ENCODE results near the gene ZFAND3. TPM values are rescaled to one million over a fixed set of nuclear protein-coding genes. Genes with fewer than 3 reads are reported as not detected.
A peak's percentile ranks its signal among the peaks of the same experiment; 100 is the strongest.

Gene ZFAND3
- total RNA-seq, 1 experiment from 2014 or later, result 22.2 TPM

- no TSS peak for BruUV-seq (replicated peaks)
- H2AFZ ChIP-seq (ENCODE audit: low read length), result no peak overlapping the region
- H3K36me3 ChIP-seq (ENCODE audit: low read depth, low read length), result peaks cover 3% of the 10 kb centered on the region; the same call in 1 of the 2 replicates
- H3K27me3 ChIP-seq (ENCODE audit: low read length), result no peaks in the 10 kb centered on the region
- no peak overlapping the region for H3K4me2 ChIP-seq (ENCODE audit: low read length)
- no peaks in the 10 kb centered on the region for H3K9me2 ChIP-seq (replicated peaks; ENCODE audit: low read length)
- H3K4me1 ChIP-seq (ENCODE audit: insufficient read depth, low read length), result no peaks in the 10 kb centered on the region
- ChIA-PET CTCF (no interaction called here), POLR2A (ENCODE audit: unreplicated experiment) (no interaction called here)
- no peaks in the 10 kb centered on the region for H3F3A ChIP-seq (ENCODE audit: low read length, unreplicated experiment)
- DNase-seq (peak; percentile 30), ATAC-seq (no peak)
- intact Hi-C loops (cut with micrococcal nuclease), result no loop called here
- TF ChIP-seq EZH2phosphoT487 (IDR thresholded peaks at IDR 0.05; ENCODE audit: borderline replicate concordance, low read length), result no peak
- TF ChIP-seq EZH2 (IDR thresholded peaks at IDR 0.05; ENCODE audit: low read length, unreplicated experiment), result no peak
- TF ChIP-seq CTCF (conservative IDR thresholded peaks at IDR 0.05; ENCODE audit: low read depth, low read length), result peak; percentile 43; the same call in 1 of the 2 replicates
- H3K27ac ChIP-seq (ENCODE audit: low read length), result no peak overlapping the region
- H3K79me2 ChIP-seq (ENCODE audit: low read length), result 0 out of 2 replicates have a peak, but pooled peaks cover 3% of the 10 kb centered on the region
- no peak overlapping the region for H3K9ac ChIP-seq (ENCODE audit: low read length)
- no peaks in the 10 kb centered on the region for H3K9me3 ChIP-seq (ENCODE audit: low read length)
- no peak overlapping the region for H3K4me3 ChIP-seq (ENCODE audit: low read length)
- peaks cover 4% of the 10 kb centered on the region; the same call in 1 of the 2 replicates for H4K20me1 ChIP-seq (ENCODE audit: low read length)
These were observed 249.5 kb downstream of the ZFAND3 start for GRCh38 chr6:38068854-38069590.

- Histone ChIP-seq H4K20me1 (ENCODE audit: low read length) (peaks cover 38% of the 10 kb centered on the region), H3F3A (ENCODE audit: low read length, unreplicated experiment) (peaks cover 8% of the 10 kb centered on the region), H3K36me3 (ENCODE audit: low read depth, low read length) (peaks cover 4% of the 10 kb centered on the region; the same call in 1 of the 2 replicates), H3K4me2 (ENCODE audit: low read length) (no peak overlapping the region), H3K9me2 (replicated peaks; ENCODE audit: low read length) (no peaks in the 10 kb centered on the region), H3K4me1 (ENCODE audit: insufficient read depth, low read length) (peaks cover 33% of the 10 kb centered on the region), H3K27me3 (ENCODE audit: low read length) (no peaks in the 10 kb centered on the region), H3K9me3 (ENCODE audit: low read length) (no peaks in the 10 kb centered on the region), H2AFZ (ENCODE audit: low read length) (no peak overlapping the region), H3K27ac (ENCODE audit: low read length) (no peak overlapping the region), H3K9ac (ENCODE audit: low read length) (no peak overlapping the region), H3K79me2 (ENCODE audit: low read length) (peaks cover 16% of the 10 kb centered on the region; the same call in 1 of the 2 replicates), H3K4me3 (ENCODE audit: low read length) (no peak overlapping the region)
- POLR2A ChIA-PET (ENCODE audit: unreplicated experiment), result interaction anchor here (0.6 kb wide), 1 partner anchor 906 kb away, joined by 3 read pairs; no protein-coding TSS in a partner anchor
- TF ChIP-seq EZH2 (IDR thresholded peaks at IDR 0.05; ENCODE audit: low read length, unreplicated experiment), result no peak
- no peak for TF ChIP-seq EZH2phosphoT487 (IDR thresholded peaks at IDR 0.05; ENCODE audit: borderline replicate concordance, low read length)
- TF ChIP-seq CTCF (conservative IDR thresholded peaks at IDR 0.05; ENCODE audit: low read depth, low read length), result no peak
- DNase-seq (no peak), ATAC-seq (no peak)
- intact Hi-C loops (cut with micrococcal nuclease), result no loop called here
- no TSS peak for BruUV-seq (replicated peaks)
- CTCF ChIA-PET, result interaction anchor here (0.6 kb wide), 1 partner anchor 38 kb away, joined by 3 read pairs; no protein-coding TSS in a partner anchor
These were observed 258.0 kb downstream of the ZFAND3 start for GRCh38 chr6:38077488-38078030.

All from PC-3 (cell line).